ENCODE measurements around the gene TIGD1.
"Not testable (repeated sequence)": the region's sequence is repeated elsewhere in the genome, so short reads cannot be mapped to it uniquely, and the experiment has no call there.

TIGD1 gene

GRCh38 chr2:232538671-232539070, 11.7 kb downstream of the TIGD1 start:
- no peak for DNase-seq (ENCODE audit: low read depth)
- no peak for TF ChIP-seq CTCF (IDR thresholded peaks at IDR 0.05; ENCODE audit: low read length, missing control alignments)
- no peak overlapping the region for H3K4me3 ChIP-seq (replicated peaks; ENCODE audit: low read depth, low read length)

GRCh38 chr2:232537499-232537898, 12.9 kb downstream of the TIGD1 start:
- TF ChIP-seq CTCF (IDR thresholded peaks at IDR 0.05; ENCODE audit: low read length, missing control alignments) = no peak
- DNase-seq (ENCODE audit: low read depth) = no peak
- H3K4me3 ChIP-seq (replicated peaks; ENCODE audit: low read depth, low read length) = no peak overlapping the region

DNA sequence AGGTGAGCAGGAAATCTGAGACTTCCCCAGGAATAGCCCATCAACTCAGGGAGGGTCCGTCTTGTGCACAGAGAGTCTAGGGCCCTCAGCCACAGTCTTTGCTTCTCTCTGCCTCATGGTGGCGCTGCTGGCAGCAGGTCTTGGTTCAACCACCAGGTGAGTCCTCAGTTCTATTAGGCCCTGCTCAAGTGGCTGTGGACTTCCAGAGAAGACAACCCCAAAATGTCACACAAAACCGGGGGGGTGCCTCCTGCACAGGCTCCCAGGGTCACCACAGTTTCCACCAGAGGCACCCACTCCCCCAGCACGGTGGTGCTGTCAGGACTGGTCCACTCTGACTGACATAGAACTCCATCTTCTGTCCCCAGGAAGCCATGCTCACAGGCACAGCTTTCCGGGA, 13.3 kb downstream of the TIGD1 start:
- TF ChIP-seq CTCF (IDR thresholded peaks at IDR 0.05; ENCODE audit: low read length, missing control alignments) = peak; percentile 30
- H3K4me3 ChIP-seq (replicated peaks; ENCODE audit: low read depth, low read length) = no peak overlapping the region
- no peak for DNase-seq (ENCODE audit: low read depth)

- no peak overlapping the region for H3K4me3 ChIP-seq (replicated peaks; ENCODE audit: low read depth, low read length)
- TF ChIP-seq CTCF (IDR thresholded peaks at IDR 0.05; ENCODE audit: low read length, missing control alignments) = no peak
- no peak for DNase-seq (ENCODE audit: low read depth)
These were observed 14.4 kb downstream of the TIGD1 start for GRCh38 chr2:232535761-232536530.

DNA sequence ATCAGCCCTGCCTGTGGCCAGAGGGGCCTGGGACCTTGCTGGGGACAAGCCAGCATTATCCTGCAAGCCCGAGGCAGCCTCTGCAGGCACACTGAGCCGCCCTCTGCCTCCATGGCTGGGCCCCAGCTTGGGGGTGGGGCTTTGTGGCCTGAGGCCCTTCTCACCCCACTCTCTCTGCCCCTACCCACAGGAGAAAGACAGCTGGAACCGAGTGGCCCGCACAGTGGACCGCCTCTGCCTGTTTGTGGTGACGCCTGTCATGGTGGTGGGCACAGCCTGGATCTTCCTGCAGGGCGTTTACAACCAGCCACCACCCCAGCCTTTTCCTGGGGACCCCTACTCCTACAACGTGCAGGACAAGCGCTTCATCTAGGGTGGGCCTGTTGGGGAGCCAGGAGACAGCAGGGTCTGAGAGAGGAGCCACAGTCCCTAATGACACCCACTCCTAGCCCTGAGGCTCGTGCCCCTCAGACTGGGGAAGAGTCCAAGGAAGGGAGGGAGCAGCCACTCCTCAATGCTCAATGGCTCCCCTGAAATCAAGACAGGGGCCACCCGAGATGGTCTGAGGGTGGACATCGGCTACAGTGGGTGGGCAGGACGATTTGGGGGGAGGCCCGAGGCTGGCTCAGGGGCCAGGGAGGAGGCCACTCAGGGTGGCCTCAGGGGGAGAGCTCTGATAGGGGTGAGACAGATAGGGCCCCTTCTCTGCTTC, 15.3 kb downstream of the TIGD1 start:
- H3K4me3 ChIP-seq (replicated peaks; ENCODE audit: low read depth, low read length) = no peak overlapping the region
- TF ChIP-seq CTCF (IDR thresholded peaks at IDR 0.05; ENCODE audit: low read length, missing control alignments) = no peak
- no peak for DNase-seq (ENCODE audit: low read depth)

GRCh38 chr2:232533944-232534710, 16.2 kb downstream of the TIGD1 start:
- TF ChIP-seq CTCF (IDR thresholded peaks at IDR 0.05; ENCODE audit: low read length, missing control alignments) = no peak
- no peak overlapping the region for H3K4me3 ChIP-seq (replicated peaks; ENCODE audit: low read depth, low read length)
- DNase-seq (ENCODE audit: low read depth) = peak; percentile 47

- DNase-seq (ENCODE audit: low read depth); H3K4me3 ChIP-seq (replicated peaks; ENCODE audit: low read depth, low read length): not testable (repeated sequence)
These were observed 17.5 kb downstream of the TIGD1 start for GRCh38 chr2:232532821-232533220.
